ENCODE measurements around the gene POU2F1.

GRCh38 chr1:167331650-167332049 is 111.0 kb downstream of the POU2F1 start:
- TF ChIP-seq MAX (IDR thresholded peaks at IDR 0.05; ENCODE audit: insufficient read depth, insufficient read length) (no peak), CTCF (IDR thresholded peaks at IDR 0.05; ENCODE audit: extremely low read depth in 1 of 2, insufficient read depth in 1 of 2, low read depth in 1 of 2, low read length in 2 of 2) (no peak)
